LHCN-M2 (cell line): ENCODE results near the gene LRIG2. TPM values are rescaled to one million over a fixed set of nuclear protein-coding genes. Genes with fewer than 3 reads are reported as not detected.
A peak's percentile ranks its signal among the peaks of the same experiment; 100 is the strongest.
"Not testable (repeated sequence)": the region's sequence is repeated elsewhere in the genome, so short reads cannot be mapped to it uniquely, and the experiment has no call there.

Source experiments
- DNase-seq: peaks from one replicate; pipeline ENCODE4 v3.0.0-alpha.2; 2012; ENCODE audit warnings: low read depth
- polyA plus RNA-seq: library from polyadenylated mRNA; unstranded; fragments of >200 nt; gene quantifications from one replicate; pipeline ENCODE4 v1.2.1, GENCODE V29; 2012; ENCODE audit warnings: missing spikeins
- total RNA-seq: library from RNA; depleted of rRNA; stranded (reverse); fragments of >200 nt; gene quantifications from 2 replicates; pipeline ENCODE4 v1.2.3, GENCODE V29; 2014; rRNA removed

The LRIG2 gene, protein sequence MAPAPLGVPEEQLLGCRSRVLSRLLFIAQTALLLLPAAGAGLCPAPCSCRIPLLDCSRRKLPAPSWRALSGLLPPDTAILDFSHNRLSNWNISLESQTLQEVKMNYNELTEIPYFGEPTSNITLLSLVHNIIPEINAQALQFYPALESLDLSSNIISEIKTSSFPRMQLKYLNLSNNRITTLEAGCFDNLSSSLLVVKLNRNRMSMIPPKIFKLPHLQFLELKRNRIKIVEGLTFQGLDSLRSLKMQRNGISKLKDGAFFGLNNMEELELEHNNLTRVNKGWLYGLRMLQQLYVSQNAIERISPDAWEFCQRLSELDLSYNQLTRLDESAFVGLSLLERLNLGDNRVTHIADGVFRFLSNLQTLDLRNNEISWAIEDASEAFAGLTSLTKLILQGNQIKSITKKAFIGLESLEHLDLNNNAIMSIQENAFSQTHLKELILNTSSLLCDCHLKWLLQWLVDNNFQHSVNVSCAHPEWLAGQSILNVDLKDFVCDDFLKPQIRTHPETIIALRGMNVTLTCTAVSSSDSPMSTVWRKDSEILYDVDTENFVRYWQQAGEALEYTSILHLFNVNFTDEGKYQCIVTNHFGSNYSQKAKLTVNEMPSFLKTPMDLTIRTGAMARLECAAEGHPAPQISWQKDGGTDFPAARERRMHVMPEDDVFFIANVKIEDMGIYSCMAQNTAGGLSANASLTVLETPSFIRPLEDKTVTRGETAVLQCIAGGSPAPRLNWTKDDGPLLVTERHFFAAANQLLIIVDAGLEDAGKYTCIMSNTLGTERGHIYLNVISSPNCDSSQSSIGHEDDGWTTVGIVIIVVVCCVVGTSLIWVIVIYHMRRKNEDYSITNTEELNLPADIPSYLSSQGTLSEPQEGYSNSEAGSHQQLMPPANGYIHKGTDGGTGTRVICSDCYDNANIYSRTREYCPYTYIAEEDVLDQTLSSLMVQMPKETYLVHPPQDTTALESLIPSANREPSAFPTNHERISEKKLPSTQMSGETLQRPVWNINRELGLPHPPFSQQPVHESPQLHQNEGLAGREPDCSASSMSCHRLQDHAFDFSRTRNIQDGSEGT
- 7.6 and 7.9 TPM in 2 replicates for total RNA-seq
- 1.9 TPM for polyA plus RNA-seq

DNA sequence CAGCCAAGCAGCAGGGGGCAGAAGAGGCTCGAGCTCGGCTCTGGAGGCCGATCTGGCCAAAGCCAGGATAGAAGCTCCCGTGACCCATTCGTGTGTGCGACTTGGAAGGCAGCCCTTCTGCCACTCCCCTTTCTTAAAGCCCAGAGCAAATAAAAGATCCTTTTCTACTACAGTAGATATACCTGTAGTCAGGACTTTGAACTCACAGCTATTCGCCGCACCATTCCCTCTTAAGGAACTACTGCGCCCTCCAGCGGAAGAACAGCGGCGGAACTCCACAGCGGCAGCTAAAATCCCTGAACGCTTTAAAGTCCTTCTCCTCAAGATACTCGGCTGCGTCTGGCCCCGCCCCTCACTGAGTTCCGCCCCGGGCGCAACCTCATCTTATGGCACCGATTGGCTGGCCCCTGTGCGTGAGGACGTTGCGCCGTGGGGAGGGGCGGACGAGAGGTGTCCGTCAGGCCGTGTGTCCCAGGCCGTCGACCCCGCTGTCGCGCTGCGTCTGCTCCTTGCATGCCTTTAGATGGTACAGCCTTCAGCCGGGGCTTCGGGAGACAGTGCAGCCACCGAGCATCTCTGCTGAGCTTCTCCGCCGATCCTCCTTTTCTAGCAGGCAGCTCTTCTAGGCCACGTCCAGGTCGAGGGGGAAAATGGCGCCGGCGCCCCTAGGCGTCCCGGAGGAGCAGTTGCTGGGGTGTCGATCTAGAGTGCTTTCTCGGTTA, at the start of gene LRIG2:
LRIG2 (plus strand) TSS at position 442 of the 722 bp plus-strand sequence; CDS start at position 651, 209 bp downstream.
- peak; percentile 97 for DNase-seq

DNA sequence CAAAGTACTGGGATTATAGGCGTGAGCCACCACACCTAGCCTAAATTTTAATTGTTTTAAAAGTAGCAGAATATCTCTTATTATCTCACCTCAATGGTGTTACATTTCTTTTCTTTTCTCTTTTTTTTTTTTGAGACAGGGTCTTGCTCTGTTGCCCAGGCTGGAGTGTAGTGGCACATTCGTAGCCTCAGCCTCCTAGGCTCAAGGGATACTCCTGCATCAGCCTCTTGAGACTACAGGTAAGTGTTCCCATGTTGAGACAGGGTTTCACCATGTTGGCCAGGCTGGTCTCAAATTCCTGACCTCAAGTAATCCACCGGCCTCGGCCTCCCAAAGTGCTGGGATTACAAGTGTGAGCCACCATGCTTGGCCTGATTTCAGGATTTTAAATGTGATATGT, 49.7 kb upstream of the LRIG2 start:
- not testable (repeated sequence) for DNase-seq

DNA sequence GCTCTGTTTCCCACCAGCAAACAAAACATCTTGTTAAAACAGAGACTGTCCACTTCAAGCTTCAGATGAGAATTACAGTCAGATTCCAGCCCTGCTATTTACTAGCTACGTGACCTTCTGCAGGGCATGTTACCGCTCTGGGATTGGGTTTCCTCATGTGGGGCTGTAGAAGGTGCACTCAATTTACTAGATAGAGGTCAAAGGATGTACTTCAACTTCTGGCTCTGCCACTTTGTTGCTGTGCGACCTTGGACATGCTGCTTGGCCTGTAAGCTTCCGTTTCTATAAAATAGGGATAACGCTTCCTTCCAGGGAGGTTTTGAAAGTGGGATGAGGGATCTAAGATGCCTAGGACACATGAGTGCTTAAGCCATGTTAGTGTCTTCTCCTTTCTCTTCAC, 46.0 kb upstream of the LRIG2 start:
- no peak for DNase-seq

DNA sequence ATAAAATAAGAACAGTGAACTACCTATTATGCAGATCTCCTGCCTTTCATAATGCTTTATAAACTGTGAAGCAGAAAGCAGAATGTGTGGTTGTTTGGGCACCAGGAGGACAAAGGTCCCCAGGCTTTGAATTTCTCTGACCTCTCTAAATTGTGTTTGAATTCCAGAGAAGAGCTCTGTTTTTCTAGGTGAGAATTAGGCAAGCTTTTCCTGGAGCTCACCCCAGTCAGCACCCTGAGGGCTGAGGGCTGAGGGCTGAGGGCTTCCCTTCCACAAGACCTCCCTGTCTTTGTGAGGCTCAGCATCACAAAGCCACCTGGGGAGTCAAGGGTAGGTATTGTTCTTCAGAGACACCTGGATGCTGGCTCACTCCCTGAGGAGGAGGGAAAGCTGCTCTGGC, 45.5 kb upstream of the LRIG2 start:
- DNase-seq, result no peak

DNA sequence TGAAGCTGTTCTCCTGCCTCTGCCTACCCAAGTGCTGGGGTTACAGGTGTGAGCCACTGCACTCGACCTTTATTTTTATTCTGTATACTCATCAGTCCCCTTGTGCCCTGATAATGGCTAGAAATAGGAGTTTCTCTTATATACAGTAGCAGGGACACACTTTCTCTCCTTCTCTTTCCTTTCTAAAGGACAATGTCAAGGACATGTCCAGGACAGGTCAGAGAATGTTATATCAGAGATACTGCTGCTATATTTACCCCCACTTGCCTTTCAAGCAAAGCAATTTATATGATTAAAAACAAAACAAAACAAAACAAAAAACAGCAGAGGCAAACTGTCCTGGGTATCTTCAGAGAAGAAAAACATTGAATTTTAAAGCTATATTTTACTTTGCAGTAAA, 43.2 kb upstream of the LRIG2 start:
- no peak for DNase-seq

DNA sequence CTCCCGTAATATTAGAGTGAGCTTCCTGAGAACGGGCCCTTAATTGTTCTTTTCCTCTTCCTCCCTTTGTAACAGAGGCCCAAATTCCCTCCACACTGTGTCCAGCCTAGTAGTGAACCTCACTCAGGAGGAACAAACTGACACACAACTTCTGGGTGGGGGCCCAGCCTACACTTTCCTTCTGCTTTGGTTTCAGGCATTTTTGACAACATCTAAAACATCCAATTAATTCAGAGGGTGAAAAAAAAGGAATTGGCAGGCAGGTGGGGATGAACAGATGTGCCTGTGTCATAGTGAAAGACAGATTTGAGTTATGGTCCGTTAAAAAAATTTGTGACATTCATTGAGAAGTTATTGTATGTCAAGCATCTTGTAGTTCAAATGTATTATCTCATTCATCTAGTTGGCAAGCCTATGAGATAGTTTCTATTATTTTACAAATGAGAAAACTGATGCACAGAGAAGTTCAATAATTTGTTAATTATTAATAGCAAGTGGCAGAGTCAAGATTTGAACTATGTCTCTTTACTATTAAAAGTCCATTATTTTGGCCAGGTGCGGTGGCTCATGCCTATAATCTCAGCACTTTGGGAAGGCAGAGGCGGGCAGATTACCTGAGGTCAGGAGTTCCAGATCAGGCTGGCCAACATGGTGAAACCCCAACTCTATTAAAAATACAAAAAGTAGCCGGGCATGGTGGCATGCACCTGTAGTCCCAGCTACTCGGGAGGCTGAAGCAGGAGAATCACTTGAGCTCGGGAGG, 41.6 kb upstream of the LRIG2 start:
- no peak for DNase-seq

DNA sequence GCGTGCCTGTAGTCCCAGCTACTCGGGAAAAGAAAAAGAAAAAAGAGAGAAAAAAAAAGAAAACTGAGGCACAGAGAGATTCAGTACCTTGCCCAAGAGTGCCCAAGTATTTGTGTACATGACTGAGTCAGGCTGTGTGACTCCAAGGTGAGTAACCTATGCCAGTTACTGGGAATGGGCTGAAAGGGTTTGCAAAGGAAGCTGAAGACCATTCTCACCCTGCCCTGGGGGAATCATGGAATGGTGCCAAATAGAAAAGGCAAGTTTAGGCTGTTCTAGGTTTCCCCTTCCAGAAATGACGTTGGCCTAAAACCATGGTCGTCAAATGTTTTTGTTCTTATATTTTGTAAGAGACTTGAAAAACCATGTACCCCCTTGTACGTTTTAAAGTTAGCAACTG, 37.9 kb upstream of the LRIG2 start:
- DNase-seq, result no peak

DNA sequence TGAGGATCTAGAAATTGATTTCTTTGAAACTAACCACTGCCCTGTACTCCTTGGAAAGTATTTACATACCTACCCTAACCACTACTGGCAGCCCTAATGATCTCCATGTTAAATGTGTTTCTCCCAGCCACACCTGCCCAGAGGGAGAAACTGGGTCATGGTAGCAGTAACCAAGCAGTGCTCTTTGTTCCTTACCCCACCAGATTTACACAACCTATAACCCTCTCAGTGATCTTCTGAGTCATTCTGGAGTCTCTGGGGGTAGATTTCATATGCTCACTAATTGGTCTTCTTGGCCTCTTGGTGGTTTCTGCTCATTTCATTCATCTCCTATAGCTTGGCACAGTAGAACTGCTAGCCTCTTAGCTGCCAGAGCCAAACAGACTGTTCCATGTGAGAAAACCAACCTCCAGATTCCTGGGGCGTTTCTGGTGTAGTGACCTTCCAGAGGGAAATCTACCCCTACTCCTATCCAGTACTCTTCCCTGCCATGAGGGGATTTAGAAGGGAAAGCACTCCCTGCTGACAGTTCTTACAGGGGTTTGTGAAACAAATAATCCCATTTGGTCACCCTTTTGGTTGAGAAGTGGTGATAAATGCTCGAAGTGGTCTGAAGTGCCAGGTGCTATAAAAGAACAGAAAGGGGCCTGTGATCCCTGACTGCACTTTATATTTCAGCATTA, 36.2 kb upstream of the LRIG2 start:
- DNase-seq, result peak; percentile 59

DNA sequence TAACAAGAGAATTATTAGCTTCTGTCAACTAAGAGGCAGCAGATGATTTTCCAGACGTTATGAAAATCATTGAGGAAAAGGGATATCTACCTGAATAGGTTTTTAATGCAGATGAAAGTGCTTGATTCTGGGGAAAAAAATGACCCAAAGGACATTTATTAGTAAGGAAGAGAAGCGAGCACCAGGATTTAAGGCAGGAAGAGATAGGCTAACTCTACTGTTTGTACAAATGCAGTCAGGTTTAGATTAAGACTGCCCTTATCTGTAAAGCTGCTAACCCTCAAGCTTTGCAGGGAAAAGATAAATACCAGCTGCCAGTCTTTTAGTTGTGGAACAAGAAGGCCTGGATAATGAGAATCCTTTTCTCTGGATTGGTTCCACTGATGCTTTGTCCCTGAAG, 33.0 kb upstream of the LRIG2 start:
- DNase-seq, result no peak

DNA sequence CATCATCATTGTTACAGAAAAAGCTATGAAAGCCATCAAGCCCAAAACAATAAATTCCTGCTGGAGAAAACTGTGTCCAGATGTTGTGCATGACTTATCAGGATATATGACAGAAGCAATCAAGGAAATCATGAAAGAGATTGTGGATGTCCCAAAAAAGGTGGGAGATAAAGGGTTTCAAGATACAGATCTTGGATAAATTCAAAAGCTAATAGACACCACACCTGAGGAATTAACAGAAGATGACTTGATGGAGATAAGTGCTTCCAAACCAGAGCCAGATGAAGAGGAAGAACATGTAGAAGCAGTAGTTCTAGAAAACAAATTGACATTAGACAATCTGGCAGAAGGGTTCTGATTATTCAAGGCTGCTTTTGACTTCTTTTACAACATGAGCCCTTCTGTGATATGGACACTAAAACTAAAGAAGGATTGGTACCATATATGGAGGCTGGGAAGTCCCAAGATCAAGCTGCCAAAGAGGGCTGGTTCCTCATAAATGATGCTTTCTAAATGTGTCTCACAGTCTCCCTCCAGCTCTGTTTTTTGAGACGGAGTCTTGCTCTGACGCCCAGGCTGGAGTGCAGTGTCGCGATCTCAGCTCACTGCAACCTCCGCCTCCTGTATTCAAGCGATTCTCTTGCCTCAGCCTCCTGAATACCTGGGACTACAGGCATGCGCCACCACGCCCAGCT, 32.1 kb upstream of the LRIG2 start:
- DNase-seq, result no peak

DNA sequence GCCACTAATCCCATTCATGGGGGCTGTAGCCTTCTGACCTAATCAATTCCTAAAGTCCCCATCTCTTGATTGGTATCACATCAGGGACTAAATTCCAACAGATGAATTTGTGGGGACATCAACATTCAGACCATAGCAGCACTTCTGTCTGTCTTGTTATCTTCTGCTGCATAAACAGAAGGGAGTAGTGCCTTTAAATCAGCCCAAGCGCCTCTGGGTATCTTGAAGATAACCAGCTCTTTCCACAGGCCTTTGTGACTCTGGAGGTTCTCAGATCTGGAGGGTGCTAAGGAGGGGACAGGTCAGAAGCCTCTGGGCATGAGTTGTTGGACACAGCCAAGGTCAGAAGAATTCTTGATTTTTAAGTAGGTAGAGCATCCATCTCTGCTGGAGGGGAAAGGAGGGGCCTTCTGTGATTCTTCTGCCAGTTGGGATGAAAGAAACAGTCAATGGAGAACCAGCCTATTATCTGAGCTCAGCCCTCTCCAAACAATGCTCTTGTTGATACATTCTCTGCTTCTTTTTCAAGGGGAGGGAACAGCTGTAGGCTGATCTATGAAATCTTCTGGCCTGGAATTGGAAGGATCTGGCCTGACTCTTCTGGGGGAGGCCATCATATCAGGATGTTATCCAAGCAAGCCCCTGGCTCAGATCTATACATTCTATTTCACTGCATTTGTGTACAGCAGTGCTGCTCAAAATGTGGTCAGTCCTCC, 31.3 kb upstream of the LRIG2 start:
- no peak for DNase-seq

DNA sequence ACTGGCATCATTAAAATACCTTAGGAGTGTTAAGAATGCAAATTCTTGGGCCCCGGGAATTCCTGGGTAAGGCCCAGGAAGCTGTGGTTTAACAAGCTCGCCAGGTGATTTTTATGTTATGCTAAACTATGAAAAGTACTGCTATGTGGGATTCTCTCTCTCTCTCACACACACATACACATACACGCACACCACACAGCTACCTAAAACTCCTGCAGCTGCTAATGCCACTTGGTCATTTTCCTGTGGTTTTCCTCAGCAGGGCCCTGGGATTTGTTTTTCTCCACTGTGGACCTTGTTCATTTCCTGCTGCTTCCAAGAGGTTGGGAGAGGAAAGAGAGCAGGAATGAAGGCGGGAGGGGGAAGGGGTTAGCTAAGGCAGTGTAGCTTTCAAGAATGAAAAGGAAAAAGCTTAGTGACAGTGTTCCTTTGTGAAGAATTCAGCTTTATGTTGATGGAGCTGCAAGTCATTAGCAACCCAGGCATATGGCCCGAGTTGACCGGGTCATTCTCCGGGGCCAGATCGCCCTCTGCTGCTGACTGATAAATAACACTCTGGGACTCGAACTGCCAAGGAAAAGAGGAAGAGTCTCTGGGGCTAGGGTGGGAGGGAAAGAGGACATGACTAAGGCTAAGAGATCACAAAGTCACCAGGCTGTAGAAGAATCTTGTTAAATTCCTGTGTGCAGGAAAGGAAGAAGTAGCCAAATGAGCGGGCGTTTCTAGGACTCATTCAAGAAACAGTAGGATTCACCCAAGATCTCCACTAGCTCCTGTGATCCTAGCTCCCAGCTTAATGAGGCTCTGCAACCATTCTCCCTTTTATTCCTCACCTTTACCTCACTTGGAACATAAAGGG, 30.5 kb upstream of the LRIG2 start:
- peak; percentile 91 for DNase-seq

DNA sequence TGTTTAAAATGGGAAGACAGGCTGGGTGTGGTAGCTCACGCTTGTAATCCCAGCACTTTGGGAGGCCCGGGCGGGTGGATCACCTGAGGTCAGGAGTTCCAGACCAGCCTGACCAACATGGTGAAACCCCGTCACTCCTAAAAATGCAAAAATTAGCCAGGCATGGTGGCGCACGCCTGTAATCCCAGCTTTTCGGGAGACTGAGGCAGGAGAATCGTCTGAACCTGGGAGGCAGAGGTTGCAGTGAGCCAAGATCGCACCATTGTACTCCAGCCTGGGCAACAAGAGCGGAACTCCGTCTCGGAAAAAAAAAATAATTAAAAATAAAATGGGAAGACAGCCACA, 29.9 kb upstream of the LRIG2 start:
- DNase-seq, result not testable (repeated sequence)

DNA sequence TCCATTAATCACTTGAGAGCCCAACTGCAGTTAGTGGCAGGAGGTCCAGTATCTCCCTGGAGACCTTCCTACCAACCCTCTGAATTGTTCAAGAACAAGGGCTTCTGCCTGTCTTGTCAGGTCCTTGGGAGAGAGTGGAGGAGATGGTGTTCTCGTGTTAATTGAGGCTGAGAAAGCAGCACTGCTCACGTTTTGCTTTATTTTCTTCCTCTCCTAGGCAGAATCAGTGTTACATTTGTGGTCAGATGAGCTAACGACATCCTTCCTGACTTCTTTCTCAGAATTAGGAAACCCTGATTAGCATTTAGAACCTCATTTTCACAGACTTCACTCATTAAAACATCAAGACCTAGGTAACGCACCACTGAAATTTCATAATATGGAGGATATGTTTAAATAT, 26.4 kb upstream of the LRIG2 start:
- DNase-seq, result no peak

DNA sequence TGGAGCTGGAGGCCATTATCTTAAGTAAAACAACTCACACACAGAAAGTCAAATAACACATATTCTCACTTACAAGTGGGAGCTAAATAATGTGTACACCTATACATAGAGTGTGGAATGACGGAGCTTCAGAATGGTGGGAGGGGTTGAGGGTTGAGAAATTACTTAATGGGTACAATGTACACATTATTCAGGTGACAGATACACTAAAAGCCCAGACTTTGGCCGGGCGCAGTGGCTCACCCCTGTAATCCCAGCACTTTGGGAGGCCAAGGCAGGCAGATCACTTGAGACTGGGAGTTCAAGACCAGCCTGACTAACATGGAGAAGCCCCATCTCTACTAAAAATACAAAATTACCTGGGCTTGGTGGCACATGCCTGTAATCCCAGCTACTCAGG, 24.9 kb upstream of the LRIG2 start:
- DNase-seq, result no peak

DNA sequence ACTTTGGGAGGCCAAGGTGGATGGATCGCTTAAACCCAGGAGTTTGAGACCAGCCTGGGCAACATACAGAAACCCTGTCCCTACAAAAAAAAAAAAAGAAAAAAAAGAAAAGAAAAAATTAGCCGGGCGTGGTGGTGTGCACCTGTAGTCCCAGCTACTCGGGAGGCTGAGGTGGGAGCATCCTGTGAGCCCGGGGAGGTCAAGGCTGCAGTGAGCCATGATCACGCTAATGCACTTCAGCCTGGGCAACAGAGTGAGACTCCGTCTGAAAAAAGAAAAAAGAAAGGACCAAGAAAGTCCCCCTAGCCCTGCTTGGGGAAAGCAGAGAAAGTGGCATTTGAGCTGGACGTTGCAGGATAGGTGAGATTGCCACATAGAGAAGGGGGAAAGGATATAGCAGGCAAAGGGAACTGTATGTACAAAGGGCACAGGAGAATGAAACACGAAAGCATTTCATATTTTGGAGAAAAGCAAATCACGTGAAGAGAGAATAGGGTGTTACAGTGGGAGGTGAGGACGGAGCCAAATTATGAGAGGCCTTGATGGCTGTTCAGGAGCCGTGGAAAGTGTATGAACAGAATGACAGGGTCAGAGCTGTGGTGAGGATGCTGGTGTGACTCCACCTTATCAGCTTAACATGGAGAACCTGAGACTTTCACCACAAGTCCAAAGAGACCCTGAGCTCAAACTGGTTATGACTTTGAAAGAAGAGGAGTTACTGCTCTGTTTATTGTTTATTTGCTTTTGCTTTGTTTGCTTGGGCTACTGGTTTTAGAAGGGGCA, 19.5 kb upstream of the LRIG2 start:
- DNase-seq, result no peak

DNA sequence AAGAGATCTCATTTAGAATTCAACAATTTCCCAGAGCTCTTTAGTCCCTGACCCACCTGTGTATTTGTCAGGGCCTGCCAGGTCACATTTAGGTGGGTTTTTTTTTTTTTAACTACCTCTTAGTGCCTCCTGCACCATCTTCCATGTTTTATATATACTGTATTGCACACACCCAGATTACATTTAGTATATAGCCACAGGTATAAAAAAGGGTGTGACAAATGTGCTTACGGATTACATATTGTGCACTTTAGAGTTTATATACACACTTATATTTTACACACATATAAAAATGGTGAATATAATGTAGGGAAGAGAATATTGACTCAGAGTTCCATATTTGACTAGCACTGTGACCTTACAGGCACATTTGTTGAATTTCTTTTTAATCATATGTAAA, 17.4 kb upstream of the LRIG2 start:
- no peak for DNase-seq
